Stimulated activated CD8-positive, alpha-beta memory T cell treated with anti-CD3 and anti-CD28 coated beads, Interleukin-4, amount 100 ng/mL, for 48 hours (primary cell): ENCODE measurements around the gene METTL13.

Experiments used
- DNase-seq: peaks from one replicate; pipeline ENCODE4 v3.0.0-alpha.2; 2020

The METTL13 gene

GRCh38 chr1:171781176-171781875, at the start of gene METTL13:
Gene METTL13 (plus strand): TSS chr1:171781660. CDS start chr1:171781968, 308 bp downstream.
- DNase-seq = peak; percentile 96

- no peak for DNase-seq
Observed at GRCh38 chr1:171736196-171736595, 45.3 kb upstream of the METTL13 start.

- no peak for DNase-seq
Observed at GRCh38 chr1:171738911-171739310, 42.5 kb upstream of the METTL13 start.

GRCh38 chr1:171739656-171740055, 41.8 kb upstream of the METTL13 start:
- DNase-seq = no peak

- DNase-seq = no peak
Observed at GRCh38 chr1:171740356-171740863, 41.0 kb upstream of the METTL13 start.

GRCh38 chr1:171740987-171741871, 40.2 kb upstream of the METTL13 start:
- peak; percentile 56 for DNase-seq

- DNase-seq = peak; percentile 89
Observed at GRCh38 chr1:171741872-171742576, 39.4 kb upstream of the METTL13 start, which contains the start of gene VAMP4. Gene VAMP4 (minus strand): TSS chr1:171742065. CDS start chr1:171738414, 3,651 bp downstream.

GRCh38 chr1:171742577-171742922, 38.9 kb upstream of the METTL13 start:
- DNase-seq = peak; percentile 45

GRCh38 chr1:171743081-171743870, 38.2 kb upstream of the METTL13 start:
- no peak for DNase-seq

- no peak for DNase-seq
Observed at GRCh38 chr1:171744986-171745385, 36.5 kb upstream of the METTL13 start.

GRCh38 chr1:171748651-171749050, 32.8 kb upstream of the METTL13 start:
- no peak for DNase-seq

GRCh38 chr1:171751221-171751620, 30.2 kb upstream of the METTL13 start:
- no peak for DNase-seq

- no peak for DNase-seq
Observed at GRCh38 chr1:171753182-171753581, 28.3 kb upstream of the METTL13 start.

- no peak for DNase-seq
Observed at GRCh38 chr1:171753685-171754352, 27.6 kb upstream of the METTL13 start.

- no peak for DNase-seq
Observed at GRCh38 chr1:171754353-171754705, 27.1 kb upstream of the METTL13 start.

GRCh38 chr1:171754971-171755370, 26.5 kb upstream of the METTL13 start:
- no peak for DNase-seq

- DNase-seq = no peak
Observed at GRCh38 chr1:171756856-171757255, 24.6 kb upstream of the METTL13 start.

GRCh38 chr1:171758011-171758410, 23.4 kb upstream of the METTL13 start:
- no peak for DNase-seq

GRCh38 chr1:171762143-171762563, 19.3 kb upstream of the METTL13 start:
- DNase-seq = no peak

- DNase-seq = no peak
Observed at GRCh38 chr1:171763764-171764163, 17.7 kb upstream of the METTL13 start.

GRCh38 chr1:171769171-171769570, 12.3 kb upstream of the METTL13 start:
- DNase-seq = no peak

- no peak for DNase-seq
Observed at GRCh38 chr1:171769754-171770153, 11.7 kb upstream of the METTL13 start.
